Brain microvascular endothelial cell (primary cell): ENCODE results near the gene AMN.

Source experiments
- DNase-seq: peaks from one replicate; pipeline ENCODE4 v3.0.0-alpha.2; 2020
- H3K27ac ChIP-seq: fragments of 250-450 bp; sonication (Bioruptor Pico); 2 replicates; pipeline ENCODE4 v1.5.1; 2020; ENCODE audit warnings: mild to moderate bottlenecking, moderate library complexity
- H3K27me3 ChIP-seq: fragments of 250-450 bp; sonication (Bioruptor Pico); replicated peaks from 2 replicates; pipeline ENCODE4 v1.5.1; 2020; ENCODE audit warnings: mild to moderate bottlenecking
- H3K36me3 ChIP-seq: fragments of 250-450 bp; sonication (Bioruptor Pico); replicated peaks from 2 replicates; pipeline ENCODE4 v1.5.1; 2020; ENCODE audit warnings: mild to moderate bottlenecking
- H3K4me3 ChIP-seq: 2 replicates; pipeline ENCODE4 v1.5.1; 2011; ENCODE audit warnings: low read depth, mild to moderate bottlenecking, control low read depth, low read length, moderate library complexity
- in situ Hi-C: cut with HindIII; loops from 2 replicates; pipeline ENCODE4 v1.10.0; 2017; ENCODE audit warnings: low sequenced_read_pairs, low pct_ligation_motif_present
- TF ChIP-seq, protein P1 (sequence below): IDR thresholded peaks from 2 replicates; pipeline ENCODE4 v1.5.1; 2011; ENCODE audit warnings: low read depth, mild to moderate bottlenecking, moderate library complexity, low read length, control low read depth, inconsistent platforms; ENCODE audit errors: missing control alignments

Gene AMN

DNA sequence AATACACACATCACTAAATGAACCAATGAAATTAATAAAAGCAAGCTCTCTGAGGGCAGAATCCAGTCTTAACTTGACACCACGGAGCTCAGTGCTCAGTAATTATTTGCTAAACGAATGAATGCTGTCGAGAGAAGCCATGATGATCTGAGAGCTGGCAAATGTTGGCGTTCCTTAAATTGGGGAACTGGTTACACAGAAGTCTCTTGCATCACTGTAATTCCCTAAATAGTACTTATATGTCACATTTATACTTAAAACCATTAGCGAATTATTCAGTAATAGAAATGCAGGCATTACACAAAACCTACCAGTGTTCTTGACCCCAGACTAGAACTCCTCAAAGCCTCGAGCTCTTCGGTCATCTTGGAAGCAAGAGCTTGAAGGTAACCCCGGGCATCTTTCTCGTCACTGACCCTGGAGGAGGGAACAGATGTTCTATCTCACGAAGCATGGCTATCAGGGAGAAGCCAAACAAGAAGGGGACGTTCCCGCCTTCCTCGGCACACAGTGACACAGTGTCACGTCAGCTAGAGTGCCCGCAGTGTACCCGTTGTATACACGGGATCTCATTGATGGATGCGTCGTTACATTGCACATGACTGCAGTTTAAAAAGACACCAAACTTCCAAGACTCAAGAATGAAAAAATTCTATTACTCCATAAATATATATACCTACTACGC, 43.6 kb downstream of the AMN start:
- Histone ChIP-seq H3K36me3 (peaks cover 90% of the 10 kb centered on the region), H3K27me3 (no peaks in the 10 kb centered on the region), H3K4me3 (no peak overlapping the region), H3K27ac (no peak overlapping the region)
- TF ChIP-seq, protein P1, sequence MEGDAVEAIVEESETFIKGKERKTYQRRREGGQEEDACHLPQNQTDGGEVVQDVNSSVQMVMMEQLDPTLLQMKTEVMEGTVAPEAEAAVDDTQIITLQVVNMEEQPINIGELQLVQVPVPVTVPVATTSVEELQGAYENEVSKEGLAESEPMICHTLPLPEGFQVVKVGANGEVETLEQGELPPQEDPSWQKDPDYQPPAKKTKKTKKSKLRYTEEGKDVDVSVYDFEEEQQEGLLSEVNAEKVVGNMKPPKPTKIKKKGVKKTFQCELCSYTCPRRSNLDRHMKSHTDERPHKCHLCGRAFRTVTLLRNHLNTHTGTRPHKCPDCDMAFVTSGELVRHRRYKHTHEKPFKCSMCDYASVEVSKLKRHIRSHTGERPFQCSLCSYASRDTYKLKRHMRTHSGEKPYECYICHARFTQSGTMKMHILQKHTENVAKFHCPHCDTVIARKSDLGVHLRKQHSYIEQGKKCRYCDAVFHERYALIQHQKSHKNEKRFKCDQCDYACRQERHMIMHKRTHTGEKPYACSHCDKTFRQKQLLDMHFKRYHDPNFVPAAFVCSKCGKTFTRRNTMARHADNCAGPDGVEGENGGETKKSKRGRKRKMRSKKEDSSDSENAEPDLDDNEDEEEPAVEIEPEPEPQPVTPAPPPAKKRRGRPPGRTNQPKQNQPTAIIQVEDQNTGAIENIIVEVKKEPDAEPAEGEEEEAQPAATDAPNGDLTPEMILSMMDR = no peak
- DNase-seq = no peak
- in situ Hi-C loops = no loop called here

DNA sequence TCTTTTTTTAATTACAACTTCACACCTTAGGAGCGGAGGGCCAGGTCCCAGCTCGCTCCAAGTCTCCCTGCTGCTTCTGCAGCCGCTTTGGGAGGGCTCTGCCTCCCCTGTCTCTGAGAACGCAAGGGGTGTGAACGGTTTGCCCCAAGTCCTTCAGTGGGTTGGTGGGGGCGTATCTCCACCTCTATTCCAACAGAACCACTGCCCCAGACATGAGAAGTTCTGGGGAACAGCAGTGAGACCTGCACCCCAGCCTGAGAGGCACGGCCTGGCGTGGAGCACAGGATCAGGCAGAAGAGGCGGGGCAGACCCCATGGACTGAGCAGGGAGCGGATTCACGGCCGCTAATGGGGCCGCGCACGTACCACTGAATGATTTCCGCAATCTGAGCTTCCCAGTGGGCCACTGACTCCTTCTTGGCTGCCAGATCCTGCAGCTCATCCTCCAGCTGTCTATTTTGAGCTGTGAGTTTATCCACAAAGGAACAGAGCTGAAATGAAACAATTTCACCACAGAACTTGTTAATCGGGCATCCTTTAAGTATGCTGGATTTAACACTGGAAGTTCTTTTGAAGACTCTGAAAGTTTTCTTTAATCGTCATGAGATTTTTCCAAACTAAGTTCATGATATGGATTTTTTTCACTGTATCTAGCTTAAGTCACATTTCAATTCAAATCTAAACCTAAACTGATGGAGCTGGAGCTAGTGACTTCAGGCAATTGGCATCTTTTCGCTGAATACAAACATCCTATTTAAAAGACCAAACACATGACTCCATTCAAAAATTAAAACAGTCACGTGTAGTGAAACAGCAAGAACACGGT, 44.4 kb downstream of the AMN start:
- H3K4me3 ChIP-seq = no peak overlapping the region
- no peak for DNase-seq
- peaks cover 92% of the 10 kb centered on the region for H3K36me3 ChIP-seq
- in situ Hi-C loops = no loop called here
- H3K27ac ChIP-seq = no peak overlapping the region
- TF ChIP-seq, protein P1 = no peak
- H3K27me3 ChIP-seq = no peaks in the 10 kb centered on the region

DNA sequence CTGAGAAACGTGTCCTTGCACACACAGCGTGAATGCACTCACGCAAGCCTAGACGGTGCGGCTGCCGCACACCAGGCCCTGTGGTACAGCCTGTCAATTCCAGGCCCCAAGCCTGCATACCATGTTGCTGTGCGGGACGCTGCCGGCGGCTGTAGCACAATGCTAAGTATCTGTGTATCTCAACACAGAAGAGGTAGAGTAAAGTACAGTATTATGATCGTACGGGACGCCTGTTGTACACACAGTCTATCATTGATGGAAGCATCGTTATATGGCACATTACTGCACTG, 45.0 kb downstream of the AMN start:
- TF ChIP-seq, protein P1 = no peak
- Histone ChIP-seq H3K27me3 (no peaks in the 10 kb centered on the region), H3K4me3 (no peak overlapping the region), H3K27ac (no peak overlapping the region), H3K36me3 (peaks cover 91% of the 10 kb centered on the region)
- no peak for DNase-seq
- in situ Hi-C loops = no loop called here

DNA sequence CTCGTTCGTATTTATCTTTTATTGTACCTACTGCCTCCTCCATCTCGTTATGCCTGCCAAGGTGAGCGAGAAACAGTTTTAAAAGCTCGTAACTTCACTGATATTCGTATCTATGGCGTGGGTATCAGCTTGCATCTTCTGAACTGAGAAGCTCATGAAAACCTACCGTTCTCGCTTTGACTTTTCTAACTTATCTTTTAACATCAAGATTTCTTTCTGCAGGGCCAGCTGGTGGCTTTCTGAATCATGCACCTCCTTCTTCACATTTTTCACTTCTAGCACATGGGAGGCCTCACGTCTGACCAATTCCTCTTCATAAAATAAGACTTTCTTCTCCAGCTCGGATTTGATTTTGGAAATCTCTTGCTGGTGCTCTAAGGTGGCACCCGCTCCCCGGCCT, 45.8 kb downstream of the AMN start:
- no peak for DNase-seq
- in situ Hi-C loops = no loop called here
- Histone ChIP-seq H3K4me3 (no peak overlapping the region), H3K36me3 (peaks cover 89% of the 10 kb centered on the region), H3K27ac (no peak overlapping the region), H3K27me3 (no peaks in the 10 kb centered on the region)
- TF ChIP-seq, protein P1 = no peak

DNA sequence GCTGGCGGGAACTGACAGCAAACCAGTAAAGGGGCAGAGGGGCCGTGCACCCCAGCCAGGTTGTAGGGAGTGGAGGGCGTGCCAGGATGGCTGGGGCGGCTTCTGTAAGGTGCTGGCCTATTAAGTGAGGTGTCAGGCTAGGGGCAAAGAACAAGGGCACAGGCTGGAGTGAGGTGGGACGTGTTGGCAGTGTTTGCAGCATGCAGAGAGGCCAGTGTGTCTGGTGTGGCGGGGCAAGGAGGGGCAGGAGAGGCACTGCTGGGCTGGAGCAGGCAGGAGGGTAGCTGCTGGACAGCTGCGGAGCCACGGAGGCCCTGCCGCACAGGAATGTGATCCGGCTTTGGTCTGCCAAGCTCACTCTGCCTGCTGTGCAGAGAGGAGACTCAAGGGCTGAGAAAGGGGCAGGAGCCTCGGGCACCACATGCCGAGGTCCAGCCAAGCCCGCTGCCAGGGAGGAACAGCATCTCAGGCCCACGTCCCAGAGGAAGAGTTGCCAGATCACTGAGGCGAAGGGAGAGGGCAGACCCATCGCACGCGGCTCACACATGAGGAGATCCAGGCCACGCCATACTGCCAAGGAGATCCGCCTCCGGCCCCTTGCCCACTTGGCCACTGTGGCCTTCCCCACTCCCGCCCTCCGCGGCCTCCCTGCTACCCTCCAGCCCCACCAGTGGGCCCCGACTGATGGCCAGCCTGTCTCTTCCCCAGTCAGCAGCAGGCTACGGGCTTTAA, 46.8 kb downstream of the AMN start:
- Histone ChIP-seq H3K27me3 (no peaks in the 10 kb centered on the region), H3K36me3 (peaks cover 89% of the 10 kb centered on the region), H3K4me3 (no peak overlapping the region), H3K27ac (no peak overlapping the region)
- in situ Hi-C loops = no loop called here
- TF ChIP-seq, protein P1 = no peak
- DNase-seq = no peak
